GM23338 (cell line): ENCODE data around the gene RAP1GAP2. TPM values are rescaled to one million over a fixed set of nuclear protein-coding genes. Genes with fewer than 3 reads are reported as not detected.

Source experiments
- ATAC-seq: fragments of 200-7000 bp; cut with Tn5 transposase; 3 replicates; pipeline ENCODE4 v1.9.1; 2020
- DNase-seq: peaks from one replicate; pipeline ENCODE4 v3.0.0-alpha.2; 2015; ENCODE audit warnings: low spot score
- H2AFZ ChIP-seq: fragments of 200-600 bp; sonication (generic); 2 replicates; pipeline ENCODE4 v1.8.0; 2016; ENCODE audit warnings: antibody characterized with exemption, mild to moderate bottlenecking, moderate library complexity
- H3F3A ChIP-seq: fragments of 200-600 bp; sonication (generic); replicated peaks from 2 replicates; pipeline ENCODE4 v1.8.0; 2017; ENCODE audit warnings: antibody characterized with exemption, mixed run types, low read depth
- H3K27ac ChIP-seq: fragments of 200-600 bp; sonication (generic); 2 replicates; pipeline ENCODE4 v1.6.1; 2016; ENCODE audit warnings: low read depth
- H3K27me3 ChIP-seq: fragments of 200-600 bp; sonication (generic); 2 replicates; pipeline ENCODE4 v1.8.0; 2016; ENCODE audit warnings: mild to moderate bottlenecking, mixed run types, moderate library complexity; ENCODE audit not compliant: insufficient read depth
- H3K36me3 ChIP-seq: fragments of 200-600 bp; sonication (generic); 2 replicates; pipeline ENCODE4 v1.8.0; 2016; ENCODE audit warnings: mild to moderate bottlenecking; ENCODE audit not compliant: insufficient read depth
- H3K4me1 ChIP-seq: fragments of 200-600 bp; sonication (generic); 2 replicates; pipeline ENCODE4 v1.8.0; 2016; ENCODE audit warnings: mild to moderate bottlenecking, moderate library complexity; ENCODE audit not compliant: insufficient read depth
- H3K4me2 ChIP-seq: fragments of 200-600 bp; sonication (generic); 2 replicates; pipeline ENCODE4 v1.7.1; 2017; ENCODE audit warnings: mixed run types
- H3K4me3 ChIP-seq: fragments of 200-600 bp; sonication (generic); 2 replicates; pipeline ENCODE4 v1.6.1; 2016; ENCODE audit warnings: mixed run types
- H3K79me2 ChIP-seq: fragments of 200-600 bp; sonication (generic); replicated peaks from 2 replicates; pipeline ENCODE4 v1.8.0; 2017; ENCODE audit warnings: mild to moderate bottlenecking; ENCODE audit not compliant: insufficient read depth
- H3K9me2 ChIP-seq: fragments of 200-600 bp; sonication (generic); 2 replicates; pipeline ENCODE4 v1.8.0; 2017; ENCODE audit not compliant: insufficient read depth
- H4K20me1 ChIP-seq: fragments of 200-600 bp; sonication (generic); replicated peaks from 2 replicates; pipeline ENCODE4 v1.8.0; 2017; ENCODE audit warnings: mild to moderate bottlenecking; ENCODE audit not compliant: insufficient read depth
- H3K27ac Mint-ChIP-seq: 2 replicates; pipeline ENCODE4 v1.8.0; 2020; ENCODE audit warnings: inconsistent platforms, mild to moderate bottlenecking, moderate library complexity, mixed read lengths
- H3K27me3 Mint-ChIP-seq: 3 replicates; pipeline ENCODE4 v1.8.0; 2022; ENCODE audit warnings: low read depth, mild to moderate bottlenecking, moderate library complexity, mixed read lengths, inconsistent platforms; ENCODE audit not compliant: insufficient read depth, poor library complexity
- H3K36me3 Mint-ChIP-seq: 3 replicates; pipeline ENCODE4 v1.8.0; 2021; ENCODE audit warnings: low read depth, mild to moderate bottlenecking, inconsistent platforms, moderate library complexity, mixed read lengths
- H3K4me1 Mint-ChIP-seq: 3 replicates; pipeline ENCODE4 v1.8.0; 2020; ENCODE audit warnings: mild to moderate bottlenecking, inconsistent platforms, mixed read lengths
- H3K4me3 Mint-ChIP-seq: 3 replicates; pipeline ENCODE4 v1.8.0; 2021; ENCODE audit warnings: moderate library complexity, mild to moderate bottlenecking, inconsistent platforms, mixed read lengths
- H3K9me3 Mint-ChIP-seq: 3 replicates; pipeline ENCODE4 v1.8.0; 2020; ENCODE audit warnings: moderate library complexity, mild to moderate bottlenecking, inconsistent platforms, mixed read lengths
- JUNB ChIP-seq: IDR thresholded peaks from one replicate; pipeline ENCODE4 v1.6.1; 2016; ENCODE audit warnings: antibody characterized with exemption; ENCODE audit not compliant: unreplicated experiment
- NANOG ChIP-seq: IDR thresholded peaks from 2 replicates; pipeline ENCODE4 v1.6.1; 2016; ENCODE audit warnings: antibody characterized with exemption, borderline replicate concordance
- ZNF114 ChIP-seq: fragments of 250-450 bp; sonication (Bioruptor Pico); IDR thresholded peaks from 2 replicates; pipeline ENCODE4 v1.5.0; 2020; ENCODE audit warnings: mild to moderate bottlenecking, moderate library complexity
- polyA plus RNA-seq: library from polyadenylated mRNA; unstranded; fragments of >200 nt; fragmentation: Nextera tagmentation; extraction: Ambion mirVana; gene quantifications from 2 replicates; pipeline ENCODE4 v1.2.1, GENCODE V29; 2016
- total RNA-seq: library from RNA; depleted of rRNA; stranded (reverse); fragments of >200 nt; shearing (Covaris generic); gene quantifications from 2 replicates; pipeline ENCODE4 v1.2.3, GENCODE V29; 2014
- TF ChIP-seq, protein P1 (sequence below): IDR thresholded peaks from one replicate; pipeline ENCODE4 v1.6.1; 2018; ENCODE audit warnings: antibody characterized with exemption; ENCODE audit not compliant: unreplicated experiment
- TF ChIP-seq, protein P2 (sequence below), 2 experiments: fragments of 200-600 bp in 1 of 2; sonication (generic) in 1 of 2; conservative IDR thresholded peaks; 2 replicates each; pipeline versions ENCODE4 v1.5.1 to v1.6.1; 2016 to 2017; ENCODE audit warnings: antibody characterized with exemption in 2 of 2, low read depth in 2 of 2, mild to moderate bottlenecking in 2 of 2, moderate library complexity in 1 of 2
- TF ChIP-seq, protein P3 (sequence below): IDR thresholded peaks from 2 replicates; pipeline ENCODE4 v1.6.1; 2016; ENCODE audit warnings: antibody characterized with exemption

Gene RAP1GAP2
- total and polyA plus RNA-seq, 2 experiments from 2014 or later, result 17.8 to 46.1 TPM

DNA sequence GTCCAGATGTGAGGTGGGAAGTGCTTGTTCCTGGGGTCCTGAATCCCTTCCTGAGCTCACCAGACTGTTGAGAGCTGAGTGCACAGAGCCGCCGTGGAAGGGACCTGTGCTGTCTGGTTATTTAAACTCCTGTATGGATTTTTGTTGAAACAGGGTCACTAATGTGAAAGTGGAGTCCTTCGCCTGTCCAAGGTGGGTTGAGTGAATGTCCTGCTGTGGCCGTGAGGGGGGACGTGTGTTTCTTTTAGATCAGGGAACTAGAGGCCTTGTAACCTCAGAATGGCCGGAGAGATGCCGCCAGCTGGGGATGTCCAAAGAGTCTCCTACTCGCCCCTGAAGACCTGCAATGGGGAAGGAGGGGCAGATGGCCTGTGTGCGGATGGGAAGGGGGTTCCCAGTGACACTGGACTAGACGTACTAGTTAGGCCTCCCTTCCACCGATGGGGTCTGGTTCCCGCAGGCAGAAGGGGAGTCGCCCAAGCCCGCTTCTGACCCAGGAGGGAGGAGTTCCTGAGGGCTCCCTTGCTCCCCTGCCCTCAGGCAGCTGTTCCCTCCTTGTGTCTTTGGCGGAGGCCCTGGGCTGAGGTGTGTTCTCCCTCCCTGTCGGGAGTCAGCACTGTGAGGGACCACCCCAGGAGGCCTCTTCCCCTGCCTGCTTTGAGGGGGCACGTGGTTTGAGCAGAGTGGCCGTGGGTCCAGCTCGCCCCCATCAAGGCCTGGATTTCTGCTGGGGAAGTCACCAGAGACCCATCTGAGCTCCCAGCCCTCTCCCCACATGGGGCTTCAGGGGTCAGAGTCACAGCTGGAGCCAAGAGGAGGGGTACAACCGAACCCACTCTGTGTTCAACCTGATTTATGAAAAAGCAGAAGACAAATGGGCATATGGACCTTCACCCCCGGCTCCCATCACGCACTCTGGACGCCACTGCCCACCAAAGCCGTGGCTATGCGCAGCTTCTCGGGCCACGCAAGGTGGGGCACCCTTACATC, 236.3 kb downstream of the RAP1GAP2 start (continued):
- TF ChIP-seq, protein P1, sequence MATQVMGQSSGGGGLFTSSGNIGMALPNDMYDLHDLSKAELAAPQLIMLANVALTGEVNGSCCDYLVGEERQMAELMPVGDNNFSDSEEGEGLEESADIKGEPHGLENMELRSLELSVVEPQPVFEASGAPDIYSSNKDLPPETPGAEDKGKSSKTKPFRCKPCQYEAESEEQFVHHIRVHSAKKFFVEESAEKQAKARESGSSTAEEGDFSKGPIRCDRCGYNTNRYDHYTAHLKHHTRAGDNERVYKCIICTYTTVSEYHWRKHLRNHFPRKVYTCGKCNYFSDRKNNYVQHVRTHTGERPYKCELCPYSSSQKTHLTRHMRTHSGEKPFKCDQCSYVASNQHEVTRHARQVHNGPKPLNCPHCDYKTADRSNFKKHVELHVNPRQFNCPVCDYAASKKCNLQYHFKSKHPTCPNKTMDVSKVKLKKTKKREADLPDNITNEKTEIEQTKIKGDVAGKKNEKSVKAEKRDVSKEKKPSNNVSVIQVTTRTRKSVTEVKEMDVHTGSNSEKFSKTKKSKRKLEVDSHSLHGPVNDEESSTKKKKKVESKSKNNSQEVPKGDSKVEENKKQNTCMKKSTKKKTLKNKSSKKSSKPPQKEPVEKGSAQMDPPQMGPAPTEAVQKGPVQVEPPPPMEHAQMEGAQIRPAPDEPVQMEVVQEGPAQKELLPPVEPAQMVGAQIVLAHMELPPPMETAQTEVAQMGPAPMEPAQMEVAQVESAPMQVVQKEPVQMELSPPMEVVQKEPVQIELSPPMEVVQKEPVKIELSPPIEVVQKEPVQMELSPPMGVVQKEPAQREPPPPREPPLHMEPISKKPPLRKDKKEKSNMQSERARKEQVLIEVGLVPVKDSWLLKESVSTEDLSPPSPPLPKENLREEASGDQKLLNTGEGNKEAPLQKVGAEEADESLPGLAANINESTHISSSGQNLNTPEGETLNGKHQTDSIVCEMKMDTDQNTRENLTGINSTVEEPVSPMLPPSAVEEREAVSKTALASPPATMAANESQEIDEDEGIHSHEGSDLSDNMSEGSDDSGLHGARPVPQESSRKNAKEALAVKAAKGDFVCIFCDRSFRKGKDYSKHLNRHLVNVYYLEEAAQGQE, result no peak
- TF ChIP-seq ZNF114 (CRISPR knock-in tag) (no peak), NANOG (no peak)
- TF ChIP-seq, protein P2, sequence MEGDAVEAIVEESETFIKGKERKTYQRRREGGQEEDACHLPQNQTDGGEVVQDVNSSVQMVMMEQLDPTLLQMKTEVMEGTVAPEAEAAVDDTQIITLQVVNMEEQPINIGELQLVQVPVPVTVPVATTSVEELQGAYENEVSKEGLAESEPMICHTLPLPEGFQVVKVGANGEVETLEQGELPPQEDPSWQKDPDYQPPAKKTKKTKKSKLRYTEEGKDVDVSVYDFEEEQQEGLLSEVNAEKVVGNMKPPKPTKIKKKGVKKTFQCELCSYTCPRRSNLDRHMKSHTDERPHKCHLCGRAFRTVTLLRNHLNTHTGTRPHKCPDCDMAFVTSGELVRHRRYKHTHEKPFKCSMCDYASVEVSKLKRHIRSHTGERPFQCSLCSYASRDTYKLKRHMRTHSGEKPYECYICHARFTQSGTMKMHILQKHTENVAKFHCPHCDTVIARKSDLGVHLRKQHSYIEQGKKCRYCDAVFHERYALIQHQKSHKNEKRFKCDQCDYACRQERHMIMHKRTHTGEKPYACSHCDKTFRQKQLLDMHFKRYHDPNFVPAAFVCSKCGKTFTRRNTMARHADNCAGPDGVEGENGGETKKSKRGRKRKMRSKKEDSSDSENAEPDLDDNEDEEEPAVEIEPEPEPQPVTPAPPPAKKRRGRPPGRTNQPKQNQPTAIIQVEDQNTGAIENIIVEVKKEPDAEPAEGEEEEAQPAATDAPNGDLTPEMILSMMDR (conservative IDR thresholded peaks at IDR 0.05; ENCODE audit: low read depth in 2 of 2), result no peak

DNA sequence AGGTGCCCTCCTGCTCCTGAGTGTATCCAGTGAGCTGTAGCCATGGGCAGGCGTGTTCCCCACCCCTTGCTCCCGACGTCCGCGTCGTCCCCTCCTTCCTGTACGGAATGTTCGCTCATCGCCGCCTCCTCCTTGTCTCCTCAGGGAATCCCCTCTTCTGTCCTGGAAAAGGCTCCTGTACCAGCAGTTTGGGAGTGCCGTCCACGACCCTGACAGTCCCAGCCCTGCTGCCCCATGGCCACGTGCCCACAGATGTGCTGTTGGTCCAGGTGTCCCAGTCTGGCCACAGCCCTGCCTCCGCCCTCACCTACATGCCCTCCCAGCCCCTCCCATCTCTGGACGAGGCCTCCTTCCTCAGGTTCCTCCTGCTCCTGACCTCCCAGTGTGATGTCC, 237.0 kb downstream of the RAP1GAP2 start:
- Histone ChIP-seq H2AFZ (no peak overlapping the region), H4K20me1 (no peaks in the 10 kb centered on the region), H3K27ac (no peak overlapping the region), H3F3A (no peaks in the 10 kb centered on the region), H3K4me2 (no peak overlapping the region), H3K4me3 (no peak overlapping the region), H3K4me1 (no peaks in the 10 kb centered on the region), H3K79me2 (no peaks in the 10 kb centered on the region), H3K36me3 (peaks cover 14% of the 10 kb centered on the region), H3K9me2 (no peaks in the 10 kb centered on the region), H3K27me3 (no peaks in the 10 kb centered on the region)
- Mint-ChIP-seq H3K27ac (no peak overlapping the region; the same call in 1 of the 2 replicates), H3K36me3 (peaks cover 23% of the 10 kb centered on the region), H3K9me3 (no peaks in the 10 kb centered on the region), H3K4me1 (no peaks in the 10 kb centered on the region), H3K4me3 (no peak overlapping the region), H3K27me3 (peaks cover 10% of the 10 kb centered on the region)
- ATAC-seq (no peak), DNase-seq (no peak)
- no peak for TF ChIP-seq NANOG
- no peak for TF ChIP-seq JUNB
- TF ChIP-seq, protein P3, sequence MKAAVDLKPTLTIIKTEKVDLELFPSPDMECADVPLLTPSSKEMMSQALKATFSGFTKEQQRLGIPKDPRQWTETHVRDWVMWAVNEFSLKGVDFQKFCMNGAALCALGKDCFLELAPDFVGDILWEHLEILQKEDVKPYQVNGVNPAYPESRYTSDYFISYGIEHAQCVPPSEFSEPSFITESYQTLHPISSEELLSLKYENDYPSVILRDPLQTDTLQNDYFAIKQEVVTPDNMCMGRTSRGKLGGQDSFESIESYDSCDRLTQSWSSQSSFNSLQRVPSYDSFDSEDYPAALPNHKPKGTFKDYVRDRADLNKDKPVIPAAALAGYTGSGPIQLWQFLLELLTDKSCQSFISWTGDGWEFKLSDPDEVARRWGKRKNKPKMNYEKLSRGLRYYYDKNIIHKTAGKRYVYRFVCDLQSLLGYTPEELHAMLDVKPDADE, result no peak
- TF ChIP-seq, protein P2 (conservative IDR thresholded peaks at IDR 0.05; ENCODE audit: low read depth in 2 of 2), result no peak
